HepG2 (cell line): Measurements from ENCODE around the gene CCDC18. TPM values are rescaled to one million over a fixed set of nuclear protein-coding genes. Genes with fewer than 3 reads are reported as not detected.
A peak's percentile ranks its signal among the peaks of the same experiment; 100 is the strongest.

Experiments used
- CEBPZ ChIP-seq: IDR thresholded peaks from 2 replicates; pipeline ENCODE4 v1.6.1; 2012; ENCODE audit warnings: low read length, improper control_type of control experiment
- CENPBD1 ChIP-seq: sonication (generic); formaldehyde crosslinking; IDR thresholded peaks from 2 replicates; pipeline ENCODE4 v1.8.0; 2022; ENCODE audit warnings: missing genetic modification reagents, low read depth, mild to moderate bottlenecking, borderline replicate concordance
- HNRNPUL1 ChIP-seq: fragments of 200-400 bp; formaldehyde crosslinking; IDR thresholded peaks from 2 replicates; pipeline ENCODE4 v1.6.1; 2017; ENCODE audit warnings: low read depth, mild to moderate bottlenecking, low read length, moderate library complexity
- NR3C1 ChIP-seq: sonication (generic); formaldehyde crosslinking; IDR thresholded peaks from 2 replicates; pipeline ENCODE4 v1.4.0; 2020; ENCODE audit warnings: missing genetic modification reagents
- PCBP1 ChIP-seq: fragments of 200-400 bp; formaldehyde crosslinking; IDR thresholded peaks from 2 replicates; pipeline ENCODE4 v1.6.1; 2017; ENCODE audit warnings: mild to moderate bottlenecking, low read depth, low read length, borderline replicate concordance
- SIX1 ChIP-seq: sonication (generic); formaldehyde crosslinking; IDR thresholded peaks from 2 replicates; pipeline ENCODE4 v1.4.0; 2020; ENCODE audit warnings: missing genetic modification reagents, borderline replicate concordance
- SOX13 ChIP-seq, 3 experiments: fragments of 450-650 bp in 1 of 3; sonication (generic) in 1 of 3; formaldehyde crosslinking in 1 of 3; IDR thresholded peaks in 2 of 3; conservative IDR thresholded peaks in 1 of 3; 2 replicates each; pipeline versions ENCODE4 v1.5.0 to v1.6.1; 2016 to 2020; ENCODE audit warnings: antibody characterized with exemption in 1 of 3, mild to moderate bottlenecking in 1 of 3, missing compliant biosample characterization in 1 of 3, missing genetic modification reagents in 1 of 3, moderate library complexity in 1 of 3
- ZNF484 ChIP-seq: sonication (generic); formaldehyde crosslinking; IDR thresholded peaks from 2 replicates; pipeline ENCODE4 v1.5.1; 2020; ENCODE audit warnings: mild to moderate bottlenecking, low read depth, missing genetic modification reagents, borderline replicate concordance
- ZNF83 ChIP-seq: sonication (generic); formaldehyde crosslinking; IDR thresholded peaks from 2 replicates; pipeline ENCODE4 v1.4.0; 2020; ENCODE audit warnings: missing genetic modification reagents, mild to moderate bottlenecking, borderline replicate concordance
- polyA plus RNA-seq, 8 experiments: library from polyadenylated mRNA; depleted of rRNA in 3 of 8; stranded (reverse) in 7 of 8; unstranded in 1 of 8; fragments of >200 nt; fragmentation: Illumina TruSeq in 4 of 8; extraction: Trizol in 4 of 8; gene quantifications; 2 replicates each; pipeline versions ENCODE4 v1.2.1 to v1.2.3, GENCODE V29; 2011 to 2016; ENCODE audit warnings: low read depth in 4 of 8, missing spikeins in 1 of 8, mixed read lengths in 1 of 8; ENCODE audit not compliant: insufficient read depth in 1 of 8
- total RNA-seq, 5 experiments: library from RNA; depleted of rRNA; stranded (reverse); fragments of >200 nt; fragmentation: Illumina TruSeq; extraction: Trizol; gene quantifications; 2 replicates each; pipeline ENCODE4 v1.2.3, GENCODE V29; 2016; ENCODE audit warnings: low read depth in 1 of 5
- TF ChIP-seq, protein P1 (sequence below): IDR thresholded peaks from 2 replicates; pipeline ENCODE4 v1.6.1; 2016; ENCODE audit warnings: low read depth, missing genetic modification reagents, missing compliant biosample characterization
- TF ChIP-seq, protein P2 (sequence below): sonication (generic); formaldehyde crosslinking; IDR thresholded peaks from 2 replicates; pipeline ENCODE4 v1.4.0; 2020; ENCODE audit warnings: mild to moderate bottlenecking, missing genetic modification reagents, borderline replicate concordance
- TF ChIP-seq, protein P3 (sequence below): IDR thresholded peaks from 2 replicates; pipeline ENCODE4 v1.6.1; 2012; ENCODE audit warnings: low read depth, low read length, improper control_type of control experiment
- TF ChIP-seq, protein P4 (sequence below): sonication (generic); formaldehyde crosslinking; conservative IDR thresholded peaks from 2 replicates; pipeline ENCODE4 v1.5.0; 2020; ENCODE audit warnings: missing genetic modification reagents

The CCDC18 gene
- total and polyA plus RNA-seq, 2 of the 13 experiments (the other 11 are each of a cell fraction or from before 2014, with no cell fraction given): 1.9 to 18.4 TPM

DNA sequence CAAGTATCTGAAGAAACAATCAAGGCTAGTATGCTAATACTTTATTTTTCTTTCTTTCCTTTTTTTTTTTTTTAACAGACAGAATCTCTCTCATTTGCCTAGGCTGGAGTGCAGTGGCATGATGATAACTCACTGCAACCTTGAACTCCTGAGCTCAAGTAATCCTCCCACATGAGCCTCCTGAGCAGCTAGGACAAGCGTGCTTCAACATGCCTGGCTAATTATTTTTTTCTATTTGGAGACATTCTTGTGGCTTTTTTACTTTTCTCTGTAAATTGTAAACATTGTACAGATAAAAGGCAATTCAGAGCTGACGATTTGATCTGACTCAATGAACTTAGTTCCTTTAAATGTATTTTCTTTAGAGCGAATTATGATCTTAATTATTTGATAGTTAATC is 41.4 kb downstream of the CCDC18 start (continued):
- TF ChIP-seq, protein P1, sequence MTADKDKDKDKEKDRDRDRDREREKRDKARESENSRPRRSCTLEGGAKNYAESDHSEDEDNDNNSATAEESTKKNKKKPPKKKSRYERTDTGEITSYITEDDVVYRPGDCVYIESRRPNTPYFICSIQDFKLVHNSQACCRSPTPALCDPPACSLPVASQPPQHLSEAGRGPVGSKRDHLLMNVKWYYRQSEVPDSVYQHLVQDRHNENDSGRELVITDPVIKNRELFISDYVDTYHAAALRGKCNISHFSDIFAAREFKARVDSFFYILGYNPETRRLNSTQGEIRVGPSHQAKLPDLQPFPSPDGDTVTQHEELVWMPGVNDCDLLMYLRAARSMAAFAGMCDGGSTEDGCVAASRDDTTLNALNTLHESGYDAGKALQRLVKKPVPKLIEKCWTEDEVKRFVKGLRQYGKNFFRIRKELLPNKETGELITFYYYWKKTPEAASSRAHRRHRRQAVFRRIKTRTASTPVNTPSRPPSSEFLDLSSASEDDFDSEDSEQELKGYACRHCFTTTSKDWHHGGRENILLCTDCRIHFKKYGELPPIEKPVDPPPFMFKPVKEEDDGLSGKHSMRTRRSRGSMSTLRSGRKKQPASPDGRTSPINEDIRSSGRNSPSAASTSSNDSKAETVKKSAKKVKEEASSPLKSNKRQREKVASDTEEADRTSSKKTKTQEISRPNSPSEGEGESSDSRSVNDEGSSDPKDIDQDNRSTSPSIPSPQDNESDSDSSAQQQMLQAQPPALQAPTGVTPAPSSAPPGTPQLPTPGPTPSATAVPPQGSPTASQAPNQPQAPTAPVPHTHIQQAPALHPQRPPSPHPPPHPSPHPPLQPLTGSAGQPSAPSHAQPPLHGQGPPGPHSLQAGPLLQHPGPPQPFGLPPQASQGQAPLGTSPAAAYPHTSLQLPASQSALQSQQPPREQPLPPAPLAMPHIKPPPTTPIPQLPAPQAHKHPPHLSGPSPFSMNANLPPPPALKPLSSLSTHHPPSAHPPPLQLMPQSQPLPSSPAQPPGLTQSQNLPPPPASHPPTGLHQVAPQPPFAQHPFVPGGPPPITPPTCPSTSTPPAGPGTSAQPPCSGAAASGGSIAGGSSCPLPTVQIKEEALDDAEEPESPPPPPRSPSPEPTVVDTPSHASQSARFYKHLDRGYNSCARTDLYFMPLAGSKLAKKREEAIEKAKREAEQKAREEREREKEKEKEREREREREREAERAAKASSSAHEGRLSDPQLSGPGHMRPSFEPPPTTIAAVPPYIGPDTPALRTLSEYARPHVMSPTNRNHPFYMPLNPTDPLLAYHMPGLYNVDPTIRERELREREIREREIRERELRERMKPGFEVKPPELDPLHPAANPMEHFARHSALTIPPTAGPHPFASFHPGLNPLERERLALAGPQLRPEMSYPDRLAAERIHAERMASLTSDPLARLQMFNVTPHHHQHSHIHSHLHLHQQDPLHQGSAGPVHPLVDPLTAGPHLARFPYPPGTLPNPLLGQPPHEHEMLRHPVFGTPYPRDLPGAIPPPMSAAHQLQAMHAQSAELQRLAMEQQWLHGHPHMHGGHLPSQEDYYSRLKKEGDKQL (CRISPR knock-in tag): peak; percentile 29; the same call in 1 of the 2 replicates
- TF ChIP-seq, protein P2, sequence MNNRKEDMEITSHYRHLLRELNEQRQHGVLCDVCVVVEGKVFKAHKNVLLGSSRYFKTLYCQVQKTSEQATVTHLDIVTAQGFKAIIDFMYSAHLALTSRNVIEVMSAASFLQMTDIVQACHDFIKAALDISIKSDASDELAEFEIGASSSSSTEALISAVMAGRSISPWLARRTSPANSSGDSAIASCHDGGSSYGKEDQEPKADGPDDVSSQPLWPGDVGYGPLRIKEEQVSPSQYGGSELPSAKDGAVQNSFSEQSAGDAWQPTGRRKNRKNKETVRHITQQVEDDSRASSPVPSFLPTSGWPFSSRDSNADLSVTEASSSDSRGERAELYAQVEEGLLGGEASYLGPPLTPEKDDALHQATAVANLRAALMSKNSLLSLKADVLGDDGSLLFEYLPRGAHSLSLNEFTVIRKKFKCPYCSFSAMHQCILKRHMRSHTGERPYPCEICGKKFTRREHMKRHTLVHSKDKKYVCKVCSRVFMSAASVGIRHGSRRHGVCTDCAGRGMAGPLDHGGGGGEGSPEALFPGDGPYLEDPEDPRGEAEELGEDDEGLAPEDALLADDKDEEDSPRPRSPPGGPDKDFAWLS (CRISPR knock-in tag): no peak
- no peak for TF ChIP-seq CEBPZ
- no peak for TF ChIP-seq SIX1
- TF ChIP-seq NR3C1 (CRISPR knock-in tag): no peak
- TF ChIP-seq PCBP1: no peak
- no peak for TF ChIP-seq HNRNPUL1
- TF ChIP-seq, protein P3, sequence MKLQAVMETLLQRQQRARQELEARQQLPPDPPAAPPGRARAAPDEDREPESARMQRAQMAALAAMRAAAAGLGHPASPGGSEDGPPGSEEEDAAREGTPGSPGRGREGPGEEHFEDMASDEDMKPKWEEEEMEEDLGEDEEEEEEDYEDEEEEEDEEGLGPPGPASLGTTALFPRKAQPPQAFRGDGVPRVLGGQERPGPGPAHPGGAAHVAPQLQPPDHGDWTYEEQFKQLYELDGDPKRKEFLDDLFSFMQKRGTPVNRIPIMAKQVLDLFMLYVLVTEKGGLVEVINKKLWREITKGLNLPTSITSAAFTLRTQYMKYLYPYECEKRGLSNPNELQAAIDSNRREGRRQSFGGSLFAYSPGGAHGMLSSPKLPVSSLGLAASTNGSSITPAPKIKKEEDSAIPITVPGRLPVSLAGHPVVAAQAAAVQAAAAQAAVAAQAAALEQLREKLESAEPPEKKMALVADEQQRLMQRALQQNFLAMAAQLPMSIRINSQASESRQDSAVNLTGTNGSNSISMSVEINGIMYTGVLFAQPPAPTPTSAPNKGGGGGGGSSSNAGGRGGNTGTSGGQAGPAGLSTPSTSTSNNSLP: peak; percentile 55; the same call in 1 of the 2 replicates
- no peak for TF ChIP-seq ZNF83 (CRISPR knock-in tag)
- TF ChIP-seq SOX13 (IDR thresholded peaks at IDR 0.05): no peak
- peak in 1 of 2 experiments; percentile 76; a peak in 2 of 4 replicates for TF ChIP-seq SOX13 (CRISPR knock-in tag; conservative IDR thresholded peaks at IDR 0.05 in 1 of 2, IDR thresholded peaks at IDR 0.05 in 1 of 2)
- no peak for TF ChIP-seq ZNF484 (CRISPR knock-in tag)
- TF ChIP-seq, protein P4, sequence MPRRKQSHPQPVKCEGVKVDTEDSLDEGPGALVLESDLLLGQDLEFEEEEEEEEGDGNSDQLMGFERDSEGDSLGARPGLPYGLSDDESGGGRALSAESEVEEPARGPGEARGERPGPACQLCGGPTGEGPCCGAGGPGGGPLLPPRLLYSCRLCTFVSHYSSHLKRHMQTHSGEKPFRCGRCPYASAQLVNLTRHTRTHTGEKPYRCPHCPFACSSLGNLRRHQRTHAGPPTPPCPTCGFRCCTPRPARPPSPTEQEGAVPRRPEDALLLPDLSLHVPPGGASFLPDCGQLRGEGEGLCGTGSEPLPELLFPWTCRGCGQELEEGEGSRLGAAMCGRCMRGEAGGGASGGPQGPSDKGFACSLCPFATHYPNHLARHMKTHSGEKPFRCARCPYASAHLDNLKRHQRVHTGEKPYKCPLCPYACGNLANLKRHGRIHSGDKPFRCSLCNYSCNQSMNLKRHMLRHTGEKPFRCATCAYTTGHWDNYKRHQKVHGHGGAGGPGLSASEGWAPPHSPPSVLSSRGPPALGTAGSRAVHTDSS (CRISPR knock-in tag): no peak
- TF ChIP-seq CENPBD1 (CRISPR knock-in tag): no peak
